Non-pigmented ciliary epithelial cell (primary cell): Measurements from ENCODE around the gene SORT1.
"Not testable (repeated sequence)": the region's sequence is repeated elsewhere in the genome, so short reads cannot be mapped to it uniquely, and the experiment has no call there.

Experiments
- DNase-seq: peaks from one replicate; pipeline ENCODE4 v3.0.0-alpha.2; 2010; ENCODE audit warnings: low read depth

The SORT1 gene

GRCh38 chr1:109298666-109299557, 98.8 kb downstream of the SORT1 start:
- DNase-seq: peak; percentile 84

GRCh38 chr1:109296782-109297181, 100.9 kb downstream of the SORT1 start:
- DNase-seq: no peak

- DNase-seq: no peak
Observed at GRCh38 chr1:109295712-109296415, 101.9 kb downstream of the SORT1 start.

- DNase-seq: no peak
Observed at GRCh38 chr1:109294481-109294880, 103.2 kb downstream of the SORT1 start.

- DNase-seq: no peak
Observed at GRCh38 chr1:109293026-109293425, 104.7 kb downstream of the SORT1 start.

- DNase-seq: no peak
Observed at GRCh38 chr1:109292364-109292763, 105.4 kb downstream of the SORT1 start.

GRCh38 chr1:109290998-109291397, 106.7 kb downstream of the SORT1 start:
- DNase-seq: no peak

GRCh38 chr1:109290137-109290536, 107.6 kb downstream of the SORT1 start:
- no peak for DNase-seq

- not testable (repeated sequence) for DNase-seq
Observed at GRCh38 chr1:109286762-109287161, 111.0 kb downstream of the SORT1 start.

- DNase-seq: no peak
Observed at GRCh38 chr1:109283748-109284600, 113.7 kb downstream of the SORT1 start.

- DNase-seq: peak; percentile 76
Observed at GRCh38 chr1:109282952-109283747, 114.6 kb downstream of the SORT1 start, which contains the start of gene PSRC1. PSRC1 (minus strand) TSS chr1:109283145.

GRCh38 chr1:109282497-109282951, 115.2 kb downstream of the SORT1 start:
- no peak for DNase-seq

- DNase-seq: no peak
Observed at GRCh38 chr1:109281680-109282496, 115.8 kb downstream of the SORT1 start.

GRCh38 chr1:109280862-109281261, 116.9 kb downstream of the SORT1 start:
- DNase-seq: no peak

- no peak for DNase-seq
Observed at GRCh38 chr1:109279615-109280278, 118.0 kb downstream of the SORT1 start.

GRCh38 chr1:109277434-109278204, 120.1 kb downstream of the SORT1 start:
- DNase-seq: no peak

- no peak for DNase-seq
Observed at GRCh38 chr1:109275706-109276345, 121.9 kb downstream of the SORT1 start.
